NB4 (cell line): ENCODE data around the gene NOB1.

ENCODE experiments used
- DNase-seq: peaks from one replicate; pipeline ENCODE4 v3.0.0; 2010; ENCODE audit warnings: low read depth
- H3K4me3 ChIP-seq: one replicate; pipeline ENCODE4 v1.5.1; 2011; ENCODE audit warnings: mild to moderate bottlenecking, low read depth, low read length, moderate library complexity
- CTCF ChIP-seq: IDR thresholded peaks from one replicate; pipeline ENCODE4 v1.5.1; 2012; ENCODE audit warnings: low read depth, low read length
- MAX ChIP-seq: IDR thresholded peaks from 2 replicates; pipeline ENCODE4 v1.6.1; 2011; ENCODE audit warnings: low read depth, low read length
- MYC ChIP-seq: IDR thresholded peaks from 2 replicates; pipeline ENCODE4 v1.6.1; 2011; ENCODE audit warnings: low read depth, low read length
- POLR2A ChIP-seq: IDR thresholded peaks from 2 replicates; pipeline ENCODE4 v1.6.1; 2011; ENCODE audit warnings: mild to moderate bottlenecking; ENCODE audit not compliant: insufficient read length; ENCODE audit errors: extremely low read depth

The NOB1 gene

GRCh38 chr16:69725480-69726312 is 29.0 kb downstream of the NOB1 start:
- TF ChIP-seq CTCF (no peak), MYC (no peak), POLR2A (no peak), MAX (no peak)
- DNase-seq, result no peak
- H3K4me3 ChIP-seq, result peak overlapping the region; percentile 94

GRCh38 chr16:69724981-69725479 is 29.7 kb downstream of the NOB1 start:
- TF ChIP-seq CTCF, result no peak
- H3K4me3 ChIP-seq, result peak overlapping the region; percentile 94
- DNase-seq, result peak; percentile 40

- TF ChIP-seq MYC (no peak), CTCF (no peak), POLR2A (no peak), MAX (no peak)
- peak overlapping the region; percentile 94 for H3K4me3 ChIP-seq
- no peak for DNase-seq
Measured at GRCh38 chr16:69724414-69724873, 30.3 kb downstream of the NOB1 start.

- TF ChIP-seq MAX (no peak), MYC (no peak), CTCF (no peak), POLR2A (no peak)
Measured at GRCh38 chr16:69721441-69721957, 33.2 kb downstream of the NOB1 start.

GRCh38 chr16:69720822-69721430 is 33.8 kb downstream of the NOB1 start:
- no peak overlapping the region for H3K4me3 ChIP-seq
- no peak for DNase-seq
- TF ChIP-seq MYC (no peak), CTCF (no peak), MAX (no peak), POLR2A (no peak)

More at GRCh38 chr16:69721441-69721957, 33.2 kb downstream of the NOB1 start:
- no peak for DNase-seq
- H3K4me3 ChIP-seq, result no peak overlapping the region
